H1 (cell line): ENCODE results near the gene CASP1. TPM values are rescaled to one million over a fixed set of nuclear protein-coding genes. Genes with fewer than 3 reads are reported as not detected.

Experiments
- CBX5 ChIP-seq: fragments of 300-800, 300-1000 bp; sonication (generic); IDR thresholded peaks from 2 replicates; pipeline ENCODE4 v1.7.1; 2016; ENCODE audit warnings: antibody characterized with exemption, low read length, low read depth
- CBX8 ChIP-seq: fragments of 300-800, 300-1000 bp; sonication (generic); IDR thresholded peaks from 2 replicates; pipeline ENCODE4 v1.7.1; 2016; ENCODE audit warnings: low read depth, low read length, borderline replicate concordance
- CHD2 ChIP-seq: IDR thresholded peaks from 2 replicates; pipeline ENCODE4 v1.6.1; 2012; ENCODE audit warnings: low read length, improper control_type of control experiment
- HDAC2 ChIP-seq, 2 experiments: fragments of 300-600 bp in 1 of 2; sonication (generic) in 1 of 2; IDR thresholded peaks; 2 replicates each; pipeline ENCODE4 v1.6.1; 2011 to 2012; ENCODE audit warnings: low read depth in 2 of 2, low read length in 2 of 2, mild to moderate bottlenecking in 2 of 2, moderate library complexity in 2 of 2, borderline replicate concordance in 1 of 2, inconsistent platforms in 1 of 2
- NANOG ChIP-seq: IDR thresholded peaks from 2 replicates; pipeline ENCODE4 v1.6.1; 2011; ENCODE audit warnings: low read length, low read depth, mild to moderate bottlenecking, inconsistent platforms; ENCODE audit not compliant: insufficient read depth, poor library complexity, severe bottlenecking
- polyA plus RNA-seq, 7 experiments: library from polyadenylated mRNA; depleted of rRNA in 3 of 7; stranded (reverse) in 5 of 7; unstranded in 2 of 7; fragments of >200 nt in 5 of 7; fragments of 200-250 nt in 2 of 7; gene quantifications; 1 replicate in 5 of 7; 2 replicates in 1 of 7; 4 replicates in 1 of 7; pipeline versions ENCODE4 v1.2.1 to v1.2.3, GENCODE V29; 2011 to 2013; ENCODE audit warnings: missing spikeins in 2 of 7, mixed read lengths in 2 of 7
- total RNA-seq: library from RNA; stranded (reverse); fragmentation: NEBNext Ultra II Directional; extraction: Animal tissue kit (Norgen Biotek cat#: 25700); gene quantifications from 2 replicates; pipeline ENCODE4 v1.2.1, GENCODE V29; 2021
- TF ChIP-seq, protein P1 (sequence below): fragments of 300-600 bp; sonication (generic); IDR thresholded peaks from 2 replicates; pipeline ENCODE4 v1.7.1; 2012; ENCODE audit warnings: low read length, moderate library complexity, mild to moderate bottlenecking, inconsistent platforms; ENCODE audit not compliant: insufficient replicate concordance

The CASP1 gene
- total and polyA plus RNA-seq, 2 of the 8 experiments (the other 6 are each of a cell fraction or from before 2014, with no cell fraction given): not detected

DNA sequence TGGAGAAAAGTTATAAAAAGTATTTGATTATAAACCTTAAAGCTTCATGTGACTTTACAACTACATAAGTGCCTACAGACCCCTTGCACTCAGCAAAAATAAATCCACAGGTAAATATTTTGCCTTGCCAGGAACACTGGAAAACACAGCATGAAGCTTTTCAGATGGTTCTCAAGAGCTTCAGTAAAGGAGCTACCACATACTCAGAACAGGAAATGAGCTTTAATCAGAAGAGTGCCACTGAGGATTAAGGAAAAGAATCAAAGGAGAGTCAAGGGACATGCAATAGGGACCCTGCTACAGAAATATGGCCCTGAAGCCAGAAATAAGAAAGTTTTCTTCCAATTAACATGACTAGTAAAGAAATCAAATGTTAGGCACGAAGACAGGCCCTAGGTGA is 1.2 kb downstream of the CASP1 start (continued):
- TF ChIP-seq, protein P1, sequence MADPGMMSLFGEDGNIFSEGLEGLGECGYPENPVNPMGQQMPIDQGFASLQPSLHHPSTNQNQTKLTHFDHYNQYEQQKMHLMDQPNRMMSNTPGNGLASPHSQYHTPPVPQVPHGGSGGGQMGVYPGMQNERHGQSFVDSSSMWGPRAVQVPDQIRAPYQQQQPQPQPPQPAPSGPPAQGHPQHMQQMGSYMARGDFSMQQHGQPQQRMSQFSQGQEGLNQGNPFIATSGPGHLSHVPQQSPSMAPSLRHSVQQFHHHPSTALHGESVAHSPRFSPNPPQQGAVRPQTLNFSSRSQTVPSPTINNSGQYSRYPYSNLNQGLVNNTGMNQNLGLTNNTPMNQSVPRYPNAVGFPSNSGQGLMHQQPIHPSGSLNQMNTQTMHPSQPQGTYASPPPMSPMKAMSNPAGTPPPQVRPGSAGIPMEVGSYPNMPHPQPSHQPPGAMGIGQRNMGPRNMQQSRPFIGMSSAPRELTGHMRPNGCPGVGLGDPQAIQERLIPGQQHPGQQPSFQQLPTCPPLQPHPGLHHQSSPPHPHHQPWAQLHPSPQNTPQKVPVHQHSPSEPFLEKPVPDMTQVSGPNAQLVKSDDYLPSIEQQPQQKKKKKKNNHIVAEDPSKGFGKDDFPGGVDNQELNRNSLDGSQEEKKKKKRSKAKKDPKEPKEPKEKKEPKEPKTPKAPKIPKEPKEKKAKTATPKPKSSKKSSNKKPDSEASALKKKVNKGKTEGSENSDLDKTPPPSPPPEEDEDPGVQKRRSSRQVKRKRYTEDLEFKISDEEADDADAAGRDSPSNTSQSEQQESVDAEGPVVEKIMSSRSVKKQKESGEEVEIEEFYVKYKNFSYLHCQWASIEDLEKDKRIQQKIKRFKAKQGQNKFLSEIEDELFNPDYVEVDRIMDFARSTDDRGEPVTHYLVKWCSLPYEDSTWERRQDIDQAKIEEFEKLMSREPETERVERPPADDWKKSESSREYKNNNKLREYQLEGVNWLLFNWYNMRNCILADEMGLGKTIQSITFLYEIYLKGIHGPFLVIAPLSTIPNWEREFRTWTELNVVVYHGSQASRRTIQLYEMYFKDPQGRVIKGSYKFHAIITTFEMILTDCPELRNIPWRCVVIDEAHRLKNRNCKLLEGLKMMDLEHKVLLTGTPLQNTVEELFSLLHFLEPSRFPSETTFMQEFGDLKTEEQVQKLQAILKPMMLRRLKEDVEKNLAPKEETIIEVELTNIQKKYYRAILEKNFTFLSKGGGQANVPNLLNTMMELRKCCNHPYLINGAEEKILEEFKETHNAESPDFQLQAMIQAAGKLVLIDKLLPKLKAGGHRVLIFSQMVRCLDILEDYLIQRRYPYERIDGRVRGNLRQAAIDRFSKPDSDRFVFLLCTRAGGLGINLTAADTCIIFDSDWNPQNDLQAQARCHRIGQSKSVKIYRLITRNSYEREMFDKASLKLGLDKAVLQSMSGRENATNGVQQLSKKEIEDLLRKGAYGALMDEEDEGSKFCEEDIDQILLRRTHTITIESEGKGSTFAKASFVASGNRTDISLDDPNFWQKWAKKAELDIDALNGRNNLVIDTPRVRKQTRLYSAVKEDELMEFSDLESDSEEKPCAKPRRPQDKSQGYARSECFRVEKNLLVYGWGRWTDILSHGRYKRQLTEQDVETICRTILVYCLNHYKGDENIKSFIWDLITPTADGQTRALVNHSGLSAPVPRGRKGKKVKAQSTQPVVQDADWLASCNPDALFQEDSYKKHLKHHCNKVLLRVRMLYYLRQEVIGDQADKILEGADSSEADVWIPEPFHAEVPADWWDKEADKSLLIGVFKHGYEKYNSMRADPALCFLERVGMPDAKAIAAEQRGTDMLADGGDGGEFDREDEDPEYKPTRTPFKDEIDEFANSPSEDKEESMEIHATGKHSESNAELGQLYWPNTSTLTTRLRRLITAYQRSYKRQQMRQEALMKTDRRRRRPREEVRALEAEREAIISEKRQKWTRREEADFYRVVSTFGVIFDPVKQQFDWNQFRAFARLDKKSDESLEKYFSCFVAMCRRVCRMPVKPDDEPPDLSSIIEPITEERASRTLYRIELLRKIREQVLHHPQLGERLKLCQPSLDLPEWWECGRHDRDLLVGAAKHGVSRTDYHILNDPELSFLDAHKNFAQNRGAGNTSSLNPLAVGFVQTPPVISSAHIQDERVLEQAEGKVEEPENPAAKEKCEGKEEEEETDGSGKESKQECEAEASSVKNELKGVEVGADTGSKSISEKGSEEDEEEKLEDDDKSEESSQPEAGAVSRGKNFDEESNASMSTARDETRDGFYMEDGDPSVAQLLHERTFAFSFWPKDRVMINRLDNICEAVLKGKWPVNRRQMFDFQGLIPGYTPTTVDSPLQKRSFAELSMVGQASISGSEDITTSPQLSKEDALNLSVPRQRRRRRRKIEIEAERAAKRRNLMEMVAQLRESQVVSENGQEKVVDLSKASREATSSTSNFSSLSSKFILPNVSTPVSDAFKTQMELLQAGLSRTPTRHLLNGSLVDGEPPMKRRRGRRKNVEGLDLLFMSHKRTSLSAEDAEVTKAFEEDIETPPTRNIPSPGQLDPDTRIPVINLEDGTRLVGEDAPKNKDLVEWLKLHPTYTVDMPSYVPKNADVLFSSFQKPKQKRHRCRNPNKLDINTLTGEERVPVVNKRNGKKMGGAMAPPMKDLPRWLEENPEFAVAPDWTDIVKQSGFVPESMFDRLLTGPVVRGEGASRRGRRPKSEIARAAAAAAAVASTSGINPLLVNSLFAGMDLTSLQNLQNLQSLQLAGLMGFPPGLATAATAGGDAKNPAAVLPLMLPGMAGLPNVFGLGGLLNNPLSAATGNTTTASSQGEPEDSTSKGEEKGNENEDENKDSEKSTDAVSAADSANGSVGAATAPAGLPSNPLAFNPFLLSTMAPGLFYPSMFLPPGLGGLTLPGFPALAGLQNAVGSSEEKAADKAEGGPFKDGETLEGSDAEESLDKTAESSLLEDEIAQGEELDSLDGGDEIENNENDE: no peak
- TF ChIP-seq CBX5 (no peak), CHD2 (no peak), CBX8 (no peak), NANOG (no peak), HDAC2 (IDR thresholded peaks at IDR 0.05; ENCODE audit: borderline replicate concordance in 1 of 2, low read depth in 2 of 2, low read length in 2 of 2) (no peak)
